GM13976 (cell line): Measurements from ENCODE around the gene MAP4K5.

Experiments
- DNase-seq: peaks from one replicate; pipeline ENCODE4 v3.0.0; 2012; ENCODE audit warnings: low spot score
- CTCF ChIP-seq: IDR thresholded peaks from 2 replicates; pipeline ENCODE4 v1.5.1; 2012; ENCODE audit warnings: borderline replicate concordance, mild to moderate bottlenecking; ENCODE audit not compliant: insufficient read depth; ENCODE audit errors: extremely low read depth, missing control alignments, control extremely low read depth
- in situ Hi-C: fragments of 300-500 bp; cut with MboI; formaldehyde crosslinking; loops from one replicate; pipeline ENCODE4 v1.12.0; 2022; ENCODE audit warnings: low sequenced_read_pairs, mixed read lengths, inconsistent platforms; ENCODE audit not compliant: unreplicated experiment

The MAP4K5 gene

GRCh38 chr14:50434528-50434927, 97.8 kb downstream of the MAP4K5 start:
- in situ Hi-C loops, result no loop called here
- no peak for TF ChIP-seq CTCF
- DNase-seq, result no peak

- in situ Hi-C loops, result no loop called here
- DNase-seq, result no peak
- TF ChIP-seq CTCF, result no peak
Observed at GRCh38 chr14:50432131-50432530, 100.2 kb downstream of the MAP4K5 start.

- in situ Hi-C loops, result no loop called here
- TF ChIP-seq CTCF, result no peak
- DNase-seq, result no peak
Observed at GRCh38 chr14:50425816-50426215, 106.6 kb downstream of the MAP4K5 start.

GRCh38 chr14:50425105-50425504, 107.3 kb downstream of the MAP4K5 start:
- no peak for TF ChIP-seq CTCF
- in situ Hi-C loops, result no loop called here

GRCh38 chr14:50423529-50423928, 108.8 kb downstream of the MAP4K5 start:
- no peak for DNase-seq
- in situ Hi-C loops, result no loop called here
- TF ChIP-seq CTCF, result no peak

More at GRCh38 chr14:50425105-50425504, 107.3 kb downstream of the MAP4K5 start:
- no peak for DNase-seq

DNA sequence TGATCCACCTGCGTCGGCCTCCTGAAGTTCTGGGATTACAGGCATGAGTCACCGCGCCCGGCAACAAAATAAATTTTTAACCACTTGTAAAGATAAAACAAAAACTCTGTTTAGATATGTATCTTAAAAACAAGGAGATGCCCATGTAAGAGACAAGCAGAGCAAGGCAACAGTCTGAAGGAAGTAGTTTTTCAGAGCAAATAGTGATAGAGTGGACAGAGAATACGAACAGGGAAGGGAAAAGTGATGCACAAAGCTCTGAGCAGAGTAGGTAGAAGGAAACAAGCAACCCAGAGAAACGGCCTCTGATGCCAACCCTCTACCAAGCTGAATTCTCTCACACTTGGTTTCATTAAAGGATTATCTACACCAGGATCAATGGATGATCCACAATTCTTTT, 110.9 kb downstream of the MAP4K5 start:
- DNase-seq, result no peak
- no peak for TF ChIP-seq CTCF
- in situ Hi-C loops, result no loop called here

DNA sequence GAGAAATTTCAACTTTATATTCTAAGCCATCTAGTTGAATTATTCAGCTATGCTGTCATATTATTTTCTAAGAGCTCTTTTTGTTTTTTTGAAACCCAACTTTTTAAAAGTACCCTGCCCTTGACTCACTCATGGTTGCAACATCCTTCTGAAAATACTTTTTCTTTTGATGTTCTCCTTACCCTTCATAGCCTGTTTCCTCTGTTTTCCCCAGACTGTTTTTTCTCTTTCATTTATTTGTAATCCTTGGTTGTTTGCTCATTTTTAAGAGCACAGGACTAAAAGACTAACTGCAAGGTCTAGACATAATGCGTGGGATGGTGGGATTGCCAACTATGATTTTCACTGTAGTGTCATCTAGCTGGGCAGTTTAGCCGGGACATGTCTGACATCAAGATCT, 114.5 kb downstream of the MAP4K5 start:
- TF ChIP-seq CTCF, result no peak
- no peak for DNase-seq
- in situ Hi-C loops, result no loop called here
